ENCODE data around the gene LRP1B. TPM values are rescaled to one million over a fixed set of nuclear protein-coding genes. Genes with fewer than 3 reads are reported as not detected.

The LRP1B gene
- total RNA-seq, 1 experiment from 2014 or later: 0.52 TPM

DNA sequence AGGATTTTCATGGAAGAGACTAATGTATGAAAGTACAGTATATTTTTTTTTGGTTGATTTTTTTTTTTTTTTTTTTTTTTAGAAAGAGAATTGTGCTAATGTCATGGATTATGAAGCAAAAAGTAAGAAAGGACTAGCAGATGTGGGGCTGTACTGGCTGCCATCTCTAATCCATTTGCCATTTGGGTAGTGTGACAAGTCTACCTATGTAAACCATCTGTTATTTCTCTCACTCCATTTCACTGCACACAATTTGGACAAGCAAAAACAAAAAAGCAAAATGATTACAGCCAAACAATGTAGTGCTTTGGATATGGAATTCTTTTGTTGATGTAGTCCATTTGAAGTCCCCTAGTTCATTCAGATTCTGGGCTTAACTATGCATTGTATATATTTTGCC is 1355.4 kb downstream of the LRP1B start (continued):
- TF ChIP-seq, protein P1, sequence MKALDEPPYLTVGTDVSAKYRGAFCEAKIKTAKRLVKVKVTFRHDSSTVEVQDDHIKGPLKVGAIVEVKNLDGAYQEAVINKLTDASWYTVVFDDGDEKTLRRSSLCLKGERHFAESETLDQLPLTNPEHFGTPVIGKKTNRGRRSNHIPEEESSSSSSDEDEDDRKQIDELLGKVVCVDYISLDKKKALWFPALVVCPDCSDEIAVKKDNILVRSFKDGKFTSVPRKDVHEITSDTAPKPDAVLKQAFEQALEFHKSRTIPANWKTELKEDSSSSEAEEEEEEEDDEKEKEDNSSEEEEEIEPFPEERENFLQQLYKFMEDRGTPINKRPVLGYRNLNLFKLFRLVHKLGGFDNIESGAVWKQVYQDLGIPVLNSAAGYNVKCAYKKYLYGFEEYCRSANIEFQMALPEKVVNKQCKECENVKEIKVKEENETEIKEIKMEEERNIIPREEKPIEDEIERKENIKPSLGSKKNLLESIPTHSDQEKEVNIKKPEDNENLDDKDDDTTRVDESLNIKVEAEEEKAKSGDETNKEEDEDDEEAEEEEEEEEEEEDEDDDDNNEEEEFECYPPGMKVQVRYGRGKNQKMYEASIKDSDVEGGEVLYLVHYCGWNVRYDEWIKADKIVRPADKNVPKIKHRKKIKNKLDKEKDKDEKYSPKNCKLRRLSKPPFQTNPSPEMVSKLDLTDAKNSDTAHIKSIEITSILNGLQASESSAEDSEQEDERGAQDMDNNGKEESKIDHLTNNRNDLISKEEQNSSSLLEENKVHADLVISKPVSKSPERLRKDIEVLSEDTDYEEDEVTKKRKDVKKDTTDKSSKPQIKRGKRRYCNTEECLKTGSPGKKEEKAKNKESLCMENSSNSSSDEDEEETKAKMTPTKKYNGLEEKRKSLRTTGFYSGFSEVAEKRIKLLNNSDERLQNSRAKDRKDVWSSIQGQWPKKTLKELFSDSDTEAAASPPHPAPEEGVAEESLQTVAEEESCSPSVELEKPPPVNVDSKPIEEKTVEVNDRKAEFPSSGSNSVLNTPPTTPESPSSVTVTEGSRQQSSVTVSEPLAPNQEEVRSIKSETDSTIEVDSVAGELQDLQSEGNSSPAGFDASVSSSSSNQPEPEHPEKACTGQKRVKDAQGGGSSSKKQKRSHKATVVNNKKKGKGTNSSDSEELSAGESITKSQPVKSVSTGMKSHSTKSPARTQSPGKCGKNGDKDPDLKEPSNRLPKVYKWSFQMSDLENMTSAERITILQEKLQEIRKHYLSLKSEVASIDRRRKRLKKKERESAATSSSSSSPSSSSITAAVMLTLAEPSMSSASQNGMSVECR (CRISPR knock-in tag; IDR thresholded peaks at IDR 0.05; ENCODE audit: borderline replicate concordance): no peak

DNA sequence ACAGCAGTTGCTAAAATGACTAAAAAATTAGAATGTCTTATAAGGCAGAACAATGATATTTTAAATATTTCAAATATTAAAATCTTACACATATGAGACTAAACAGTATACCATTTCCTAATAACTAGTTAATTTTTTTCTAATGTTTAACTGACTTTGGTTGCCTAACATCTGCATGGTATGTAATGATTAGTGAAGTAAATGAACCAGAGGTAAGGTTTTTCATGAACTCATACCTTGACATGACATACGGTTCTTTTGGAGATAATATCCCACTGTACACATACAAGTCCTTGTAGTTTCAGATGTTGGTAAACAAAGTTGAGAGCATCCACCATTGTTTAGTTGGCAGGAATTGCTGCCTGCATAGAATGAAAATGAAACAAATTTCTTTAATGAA is 1360.2 kb downstream of the LRP1B start:
- H3K27ac Mint-ChIP-seq: no peak overlapping the region

DNA sequence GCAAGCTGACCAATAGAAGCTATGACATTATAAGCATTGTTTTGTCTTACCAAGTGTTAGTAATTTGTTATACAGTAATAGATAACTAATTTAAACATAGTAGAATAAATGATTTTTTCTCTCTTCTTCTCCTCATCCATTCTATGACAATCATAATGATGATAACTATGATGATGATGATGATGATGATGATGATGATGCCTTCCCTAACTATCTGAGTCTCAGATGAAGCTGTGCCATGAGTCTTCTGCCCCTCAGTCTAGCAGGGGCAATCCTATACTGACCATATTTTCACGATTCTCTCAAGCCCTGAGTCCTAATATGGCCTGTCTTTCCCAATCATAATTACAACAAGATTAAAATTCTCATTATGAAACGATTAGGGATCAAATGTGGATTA is 1369.0 kb downstream of the LRP1B start:
- ATAC-seq (no peak), DNase-seq (ENCODE audit: low spot score) (no peak)
- Mint-ChIP-seq H3K27me3 (ENCODE audit: low read depth) (no peaks in the 10 kb centered on the region), H3K4me3 (no peak overlapping the region), H3K9me3 (peaks cover 5% of the 10 kb centered on the region), H3K36me3 (no peaks in the 10 kb centered on the region), H3K27ac (no peak overlapping the region), H3K4me1 (no peaks in the 10 kb centered on the region)
- POLR2A ChIA-PET: no interaction called here
- CTCF ChIA-PET: no interaction called here
- TF ChIP-seq, protein P2, sequence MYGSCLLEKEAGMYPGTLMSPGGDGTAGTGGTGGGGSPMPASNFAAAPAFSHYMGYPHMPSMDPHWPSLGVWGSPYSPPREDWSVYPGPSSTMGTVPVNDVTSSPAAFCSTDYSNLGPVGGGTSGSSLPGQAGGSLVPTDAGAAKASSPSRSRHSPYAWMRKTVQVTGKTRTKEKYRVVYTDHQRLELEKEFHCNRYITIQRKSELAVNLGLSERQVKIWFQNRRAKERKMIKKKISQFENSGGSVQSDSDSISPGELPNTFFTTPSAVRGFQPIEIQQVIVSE (CRISPR knock-in tag; IDR thresholded peaks at IDR 0.05; ENCODE audit: borderline replicate concordance): no peak
- TF ChIP-seq ESRRA (CRISPR knock-in tag; IDR thresholded peaks at IDR 0.05; ENCODE audit: borderline replicate concordance): no peak
- TF ChIP-seq, protein P3, sequence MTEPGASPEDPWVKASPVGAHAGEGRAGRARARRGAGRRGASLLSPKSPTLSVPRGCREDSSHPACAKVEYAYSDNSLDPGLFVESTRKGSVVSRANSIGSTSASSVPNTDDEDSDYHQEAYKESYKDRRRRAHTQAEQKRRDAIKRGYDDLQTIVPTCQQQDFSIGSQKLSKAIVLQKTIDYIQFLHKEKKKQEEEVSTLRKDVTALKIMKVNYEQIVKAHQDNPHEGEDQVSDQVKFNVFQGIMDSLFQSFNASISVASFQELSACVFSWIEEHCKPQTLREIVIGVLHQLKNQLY (CRISPR knock-in tag; IDR thresholded peaks at IDR 0.05): no peak
- TF ChIP-seq NR2C2 (CRISPR knock-in tag; IDR thresholded peaks at IDR 0.05): no peak
- no peak for TF ChIP-seq SMAD4 (CRISPR knock-in tag; IDR thresholded peaks at IDR 0.05)
- TF ChIP-seq ZNF671 (CRISPR knock-in tag; IDR thresholded peaks at IDR 0.05): no peak
- no peak for TF ChIP-seq CREM (CRISPR knock-in tag; IDR thresholded peaks at IDR 0.05)
- TF ChIP-seq GRHL2 (CRISPR knock-in tag; IDR thresholded peaks at IDR 0.05; ENCODE audit: insufficient replicate concordance, severe bottlenecking): no peak

More for the DNA sequence above, 1360.2 kb downstream of the LRP1B start:
- CTCF ChIA-PET: no interaction called here
- Mint-ChIP-seq H3K27me3 (ENCODE audit: low read depth) (no peaks in the 10 kb centered on the region), H3K4me1 (no peaks in the 10 kb centered on the region), H3K4me3 (no peak overlapping the region), H3K9me3 (no peaks in the 10 kb centered on the region), H3K36me3 (no peaks in the 10 kb centered on the region)
- DNase-seq (ENCODE audit: low spot score) (no peak), ATAC-seq (no peak)
- TF ChIP-seq ZNF423 (CRISPR knock-in tag; IDR thresholded peaks at IDR 0.05) (no peak), ZNF416 (CRISPR knock-in tag; IDR thresholded peaks at IDR 0.05) (no peak), MYBL2 (CRISPR knock-in tag; IDR thresholded peaks at IDR 0.05) (no peak), TCF7 (CRISPR knock-in tag; IDR thresholded peaks at IDR 0.05; ENCODE audit: low read depth) (no peak)
- TF ChIP-seq, protein P4, sequence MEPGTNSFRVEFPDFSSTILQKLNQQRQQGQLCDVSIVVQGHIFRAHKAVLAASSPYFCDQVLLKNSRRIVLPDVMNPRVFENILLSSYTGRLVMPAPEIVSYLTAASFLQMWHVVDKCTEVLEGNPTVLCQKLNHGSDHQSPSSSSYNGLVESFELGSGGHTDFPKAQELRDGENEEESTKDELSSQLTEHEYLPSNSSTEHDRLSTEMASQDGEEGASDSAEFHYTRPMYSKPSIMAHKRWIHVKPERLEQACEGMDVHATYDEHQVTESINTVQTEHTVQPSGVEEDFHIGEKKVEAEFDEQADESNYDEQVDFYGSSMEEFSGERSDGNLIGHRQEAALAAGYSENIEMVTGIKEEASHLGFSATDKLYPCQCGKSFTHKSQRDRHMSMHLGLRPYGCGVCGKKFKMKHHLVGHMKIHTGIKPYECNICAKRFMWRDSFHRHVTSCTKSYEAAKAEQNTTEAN (CRISPR knock-in tag; IDR thresholded peaks at IDR 0.05): no peak
- TF ChIP-seq, protein P5, sequence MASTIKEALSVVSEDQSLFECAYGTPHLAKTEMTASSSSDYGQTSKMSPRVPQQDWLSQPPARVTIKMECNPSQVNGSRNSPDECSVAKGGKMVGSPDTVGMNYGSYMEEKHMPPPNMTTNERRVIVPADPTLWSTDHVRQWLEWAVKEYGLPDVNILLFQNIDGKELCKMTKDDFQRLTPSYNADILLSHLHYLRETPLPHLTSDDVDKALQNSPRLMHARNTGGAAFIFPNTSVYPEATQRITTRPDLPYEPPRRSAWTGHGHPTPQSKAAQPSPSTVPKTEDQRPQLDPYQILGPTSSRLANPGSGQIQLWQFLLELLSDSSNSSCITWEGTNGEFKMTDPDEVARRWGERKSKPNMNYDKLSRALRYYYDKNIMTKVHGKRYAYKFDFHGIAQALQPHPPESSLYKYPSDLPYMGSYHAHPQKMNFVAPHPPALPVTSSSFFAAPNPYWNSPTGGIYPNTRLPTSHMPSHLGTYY (CRISPR knock-in tag; IDR thresholded peaks at IDR 0.05): no peak
- TF ChIP-seq, protein P2 (CRISPR knock-in tag; IDR thresholded peaks at IDR 0.05; ENCODE audit: borderline replicate concordance): no peak
- TF ChIP-seq, protein P6, sequence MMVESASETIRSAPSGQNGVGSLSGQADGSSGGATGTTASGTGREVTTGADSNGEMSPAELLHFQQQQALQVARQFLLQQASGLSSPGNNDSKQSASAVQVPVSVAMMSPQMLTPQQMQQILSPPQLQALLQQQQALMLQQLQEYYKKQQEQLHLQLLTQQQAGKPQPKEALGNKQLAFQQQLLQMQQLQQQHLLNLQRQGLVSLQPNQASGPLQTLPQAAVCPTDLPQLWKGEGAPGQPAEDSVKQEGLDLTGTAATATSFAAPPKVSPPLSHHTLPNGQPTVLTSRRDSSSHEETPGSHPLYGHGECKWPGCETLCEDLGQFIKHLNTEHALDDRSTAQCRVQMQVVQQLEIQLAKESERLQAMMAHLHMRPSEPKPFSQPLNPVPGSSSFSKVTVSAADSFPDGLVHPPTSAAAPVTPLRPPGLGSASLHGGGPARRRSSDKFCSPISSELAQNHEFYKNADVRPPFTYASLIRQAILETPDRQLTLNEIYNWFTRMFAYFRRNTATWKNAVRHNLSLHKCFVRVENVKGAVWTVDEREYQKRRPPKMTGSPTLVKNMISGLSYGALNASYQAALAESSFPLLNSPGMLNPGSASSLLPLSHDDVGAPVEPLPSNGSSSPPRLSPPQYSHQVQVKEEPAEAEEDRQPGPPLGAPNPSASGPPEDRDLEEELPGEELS (CRISPR knock-in tag; IDR thresholded peaks at IDR 0.05): no peak
- POLR2A ChIA-PET: no interaction called here

All from WTC11 (cell line).